ENCODE results near the gene ZNF746. TPM values are rescaled to one million over a fixed set of nuclear protein-coding genes. Genes with fewer than 3 reads are reported as not detected.

Gene ZNF746
- total and polyA plus RNA-seq, 9 of the 15 experiments (the other 6 are each of a cell fraction or from before 2014, with no cell fraction given), result 1.7 to 31.6 (median 13.3) TPM

GRCh38 chr7:149460493-149461277 is 36.9 kb downstream of the ZNF746 start, which contains the start of gene ZNF777 (continued):
- TF ChIP-seq ARID1B (IDR thresholded peaks at IDR 0.05) (no peak), CCNT2 (IDR thresholded peaks at IDR 0.05; ENCODE audit: borderline replicate concordance, extremely low read depth, insufficient read length, low read depth, low read length) (peak; percentile 48), TSC22D4 (tag; IDR thresholded peaks at IDR 0.05) (no peak), USF1 (CRISPR knock-in tag; IDR thresholded peaks at IDR 0.05) (no peak), ZNF282 (CRISPR knock-in tag; IDR thresholded peaks at IDR 0.05) (no peak), ZNF23 (CRISPR knock-in tag; IDR thresholded peaks at IDR 0.05) (no peak), ASH1L (IDR thresholded peaks at IDR 0.05; ENCODE audit: borderline replicate concordance, low read depth, partially characterized antibody) (no peak), SIN3A (IDR thresholded peaks at IDR 0.05; ENCODE audit: borderline replicate concordance in 2 of 2, control insufficient read depth in 1 of 2, low read depth in 2 of 2, low read length in 2 of 2) (peak; percentile 49 to 89; a peak in 2 of 4 replicates), ZNF184 (CRISPR knock-in tag; IDR thresholded peaks at IDR 0.05) (no peak), MCM2 (IDR thresholded peaks at IDR 0.05; ENCODE audit: low read depth) (no peak), TCF7 (IDR thresholded peaks at IDR 0.05; ENCODE audit: borderline replicate concordance) (no peak; the same call in 1 of the 2 replicates), FOXA1 (IDR thresholded peaks at IDR 0.05; ENCODE audit: borderline replicate concordance) (no peak), NFE2 (IDR thresholded peaks at IDR 0.05; ENCODE audit: low read depth) (no peak), RBM14 (IDR thresholded peaks at IDR 0.05; ENCODE audit: borderline replicate concordance, insufficient read depth, low read depth, low read length) (0 out of 2 replicates have a peak, but pooled peaks have one; percentile 71), ZKSCAN1 (IDR thresholded peaks at IDR 0.05; ENCODE audit: low read depth, low read length) (no peak)
- TF ChIP-seq, protein P1, sequence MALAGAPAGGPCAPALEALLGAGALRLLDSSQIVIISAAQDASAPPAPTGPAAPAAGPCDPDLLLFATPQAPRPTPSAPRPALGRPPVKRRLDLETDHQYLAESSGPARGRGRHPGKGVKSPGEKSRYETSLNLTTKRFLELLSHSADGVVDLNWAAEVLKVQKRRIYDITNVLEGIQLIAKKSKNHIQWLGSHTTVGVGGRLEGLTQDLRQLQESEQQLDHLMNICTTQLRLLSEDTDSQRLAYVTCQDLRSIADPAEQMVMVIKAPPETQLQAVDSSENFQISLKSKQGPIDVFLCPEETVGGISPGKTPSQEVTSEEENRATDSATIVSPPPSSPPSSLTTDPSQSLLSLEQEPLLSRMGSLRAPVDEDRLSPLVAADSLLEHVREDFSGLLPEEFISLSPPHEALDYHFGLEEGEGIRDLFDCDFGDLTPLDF (CRISPR knock-in tag; IDR thresholded peaks at IDR 0.05), result peak; percentile 18
- TF ChIP-seq, protein P2, sequence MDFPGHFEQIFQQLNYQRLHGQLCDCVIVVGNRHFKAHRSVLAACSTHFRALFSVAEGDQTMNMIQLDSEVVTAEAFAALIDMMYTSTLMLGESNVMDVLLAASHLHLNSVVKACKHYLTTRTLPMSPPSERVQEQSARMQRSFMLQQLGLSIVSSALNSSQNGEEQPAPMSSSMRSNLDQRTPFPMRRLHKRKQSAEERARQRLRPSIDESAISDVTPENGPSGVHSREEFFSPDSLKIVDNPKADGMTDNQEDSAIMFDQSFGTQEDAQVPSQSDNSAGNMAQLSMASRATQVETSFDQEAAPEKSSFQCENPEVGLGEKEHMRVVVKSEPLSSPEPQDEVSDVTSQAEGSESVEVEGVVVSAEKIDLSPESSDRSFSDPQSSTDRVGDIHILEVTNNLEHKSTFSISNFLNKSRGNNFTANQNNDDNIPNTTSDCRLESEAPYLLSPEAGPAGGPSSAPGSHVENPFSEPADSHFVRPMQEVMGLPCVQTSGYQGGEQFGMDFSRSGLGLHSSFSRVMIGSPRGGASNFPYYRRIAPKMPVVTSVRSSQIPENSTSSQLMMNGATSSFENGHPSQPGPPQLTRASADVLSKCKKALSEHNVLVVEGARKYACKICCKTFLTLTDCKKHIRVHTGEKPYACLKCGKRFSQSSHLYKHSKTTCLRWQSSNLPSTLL (IDR thresholded peaks at IDR 0.05), result no peak
- TF ChIP-seq, protein P3, sequence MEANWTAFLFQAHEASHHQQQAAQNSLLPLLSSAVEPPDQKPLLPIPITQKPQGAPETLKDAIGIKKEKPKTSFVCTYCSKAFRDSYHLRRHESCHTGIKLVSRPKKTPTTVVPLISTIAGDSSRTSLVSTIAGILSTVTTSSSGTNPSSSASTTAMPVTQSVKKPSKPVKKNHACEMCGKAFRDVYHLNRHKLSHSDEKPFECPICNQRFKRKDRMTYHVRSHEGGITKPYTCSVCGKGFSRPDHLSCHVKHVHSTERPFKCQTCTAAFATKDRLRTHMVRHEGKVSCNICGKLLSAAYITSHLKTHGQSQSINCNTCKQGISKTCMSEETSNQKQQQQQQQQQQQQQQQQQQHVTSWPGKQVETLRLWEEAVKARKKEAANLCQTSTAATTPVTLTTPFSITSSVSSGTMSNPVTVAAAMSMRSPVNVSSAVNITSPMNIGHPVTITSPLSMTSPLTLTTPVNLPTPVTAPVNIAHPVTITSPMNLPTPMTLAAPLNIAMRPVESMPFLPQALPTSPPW (CRISPR knock-in tag; IDR thresholded peaks at IDR 0.05), result peak; percentile 40; the same call in 1 of the 2 replicates

All from K562 (cell line).